PC-3 (cell line): ENCODE results near the gene ADGRD1.

ENCODE experiments used
- EZH2 ChIP-seq: fragments of 300-600 bp; sonication (generic); IDR thresholded peaks from one replicate; pipeline ENCODE4 v1.6.1; 2017; ENCODE audit warnings: antibody characterized with exemption, mild to moderate bottlenecking, low read length; ENCODE audit not compliant: unreplicated experiment
- TF ChIP-seq, protein P1 (sequence below): fragments of 300-600 bp; sonication (generic); conservative IDR thresholded peaks from 2 replicates; pipeline ENCODE4 v1.5.1; 2017; ENCODE audit warnings: antibody characterized with exemption, low read depth, mild to moderate bottlenecking, low read length

DNA sequence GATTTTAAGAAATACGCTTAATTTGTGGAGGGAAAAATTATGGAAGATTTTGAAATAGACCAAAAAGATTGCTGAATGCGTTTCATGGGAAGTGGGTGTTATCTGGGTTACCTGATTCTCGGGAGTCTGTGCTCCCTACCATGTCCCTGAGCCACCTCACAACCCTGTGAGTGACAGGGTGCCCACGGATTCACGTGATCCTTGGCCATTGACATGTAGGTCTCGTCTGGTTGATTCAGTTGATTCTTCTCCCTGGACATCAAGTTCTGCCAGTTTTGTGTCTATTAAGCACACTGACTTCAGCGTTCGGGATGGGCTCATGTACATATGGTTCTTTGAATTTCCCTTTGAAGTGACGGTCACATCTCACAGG is 101.4 kb downstream of the ADGRD1 start:
- TF ChIP-seq, protein P1, sequence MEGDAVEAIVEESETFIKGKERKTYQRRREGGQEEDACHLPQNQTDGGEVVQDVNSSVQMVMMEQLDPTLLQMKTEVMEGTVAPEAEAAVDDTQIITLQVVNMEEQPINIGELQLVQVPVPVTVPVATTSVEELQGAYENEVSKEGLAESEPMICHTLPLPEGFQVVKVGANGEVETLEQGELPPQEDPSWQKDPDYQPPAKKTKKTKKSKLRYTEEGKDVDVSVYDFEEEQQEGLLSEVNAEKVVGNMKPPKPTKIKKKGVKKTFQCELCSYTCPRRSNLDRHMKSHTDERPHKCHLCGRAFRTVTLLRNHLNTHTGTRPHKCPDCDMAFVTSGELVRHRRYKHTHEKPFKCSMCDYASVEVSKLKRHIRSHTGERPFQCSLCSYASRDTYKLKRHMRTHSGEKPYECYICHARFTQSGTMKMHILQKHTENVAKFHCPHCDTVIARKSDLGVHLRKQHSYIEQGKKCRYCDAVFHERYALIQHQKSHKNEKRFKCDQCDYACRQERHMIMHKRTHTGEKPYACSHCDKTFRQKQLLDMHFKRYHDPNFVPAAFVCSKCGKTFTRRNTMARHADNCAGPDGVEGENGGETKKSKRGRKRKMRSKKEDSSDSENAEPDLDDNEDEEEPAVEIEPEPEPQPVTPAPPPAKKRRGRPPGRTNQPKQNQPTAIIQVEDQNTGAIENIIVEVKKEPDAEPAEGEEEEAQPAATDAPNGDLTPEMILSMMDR: no peak
- no peak for TF ChIP-seq EZH2
